Measurements from ENCODE around the gene ACLY.
"Not testable (repeated sequence)": the region's sequence is repeated elsewhere in the genome, so short reads cannot be mapped to it uniquely, and the experiment has no call there.

Gene ACLY

GRCh38 chr17:41835214-41835799 is 83.4 kb downstream of the ACLY start:
- peaks cover 43 to 44% of the 10 kb centered on the region in 2 experiments for H3K36me3 ChIP-seq (ENCODE audit: control insufficient read depth in 2 of 2, insufficient read depth in 1 of 2, low read length in 2 of 2)
- POLR2A ChIA-PET, result interaction anchor here (0.5 to 2.8 kb wide), 11 partner anchors 9 to 182 kb away, joined by 3 to 25 read pairs (median 5); partner anchors contain the start of genes ACLY, DNAJC7, EIF1 and FKBP10
- peak overlapping the region; percentile 95 for H3K4me3 ChIP-seq (ENCODE audit: low read depth, low read length)
- TF ChIP-seq ZNF701 (tag by site-specific recombination; IDR thresholded peaks at IDR 0.05) (no peak), ZBTB17 (tag by site-specific recombination; IDR thresholded peaks at IDR 0.05) (peak; percentile 33; the same call in 1 of the 2 replicates), WT1 (tag by site-specific recombination; IDR thresholded peaks at IDR 0.05) (no peak), ZNF138 (tag by site-specific recombination; IDR thresholded peaks at IDR 0.05; ENCODE audit: borderline replicate concordance) (no peak), ZNF335 (tag by site-specific recombination; conservative IDR thresholded peaks at IDR 0.05) (peak; percentile 96), ZBTB20 (tag by site-specific recombination; IDR thresholded peaks at IDR 0.05) (no peak), KLF17 (tag by site-specific recombination; IDR thresholded peaks at IDR 0.05) (no peak), ZNF707 (tag by site-specific recombination; IDR thresholded peaks at IDR 0.05) (no peak), KLF10 (tag by site-specific recombination; IDR thresholded peaks at IDR 0.05) (0 out of 2 replicates have a peak, but pooled peaks have one; percentile 20)
- peaks cover 4% of the 10 kb centered on the region for H3K4me1 ChIP-seq (ENCODE audit: control insufficient read depth, insufficient read depth, low read length)
- CTCF ChIA-PET, result interaction anchor here (0.6 to 1.8 kb wide), 10 partner anchors 16 to 1418 kb away, joined by 3 to 7 read pairs (median 3); partner anchors contain the start of genes P3H4 and TOP2A
- H3K27ac ChIP-seq (ENCODE audit: extremely low read depth, low read depth, low read length), result peak overlapping the region; percentile 87
- H3K9me3 ChIP-seq (ENCODE audit: control insufficient read depth, insufficient read depth, low read depth, low read length), result no peaks in the 10 kb centered on the region

GRCh38 chr17:41829961-41830360 is 88.8 kb downstream of the ACLY start:
- not testable (repeated sequence) for H3K4me1 ChIP-seq (ENCODE audit: control insufficient read depth, insufficient read depth, low read length); H3K27ac ChIP-seq (ENCODE audit: extremely low read depth, low read depth, low read length); H3K9me3 ChIP-seq (ENCODE audit: control insufficient read depth, insufficient read depth, low read depth, low read length); H3K4me3 ChIP-seq (ENCODE audit: low read depth, low read length)
- CTCF ChIA-PET, result interaction anchor here (0.6 to 1.2 kb wide), 4 partner anchors 18 to 690 kb away, joined by 3 to 5 read pairs (median 3); partner anchors contain the start of gene P3H4
- H3K36me3 ChIP-seq (ENCODE audit: control insufficient read depth in 2 of 2, insufficient read depth in 1 of 2, low read length in 2 of 2), result peaks cover 82 to 93% of the 10 kb centered on the region in 2 experiments
- POLR2A ChIA-PET, result interaction anchor here (0.6 to 1.5 kb wide), 6 partner anchors 10 to 98 kb away, joined by 3 to 7 read pairs (median 3); no protein-coding TSS in a partner anchor

- CTCF ChIA-PET, result interaction anchor here (1.2 to 1.4 kb wide), 3 partner anchors 15 to 61 kb away, joined by 3 to 6 read pairs (median 4); no protein-coding TSS in a partner anchor
- H3K27ac ChIP-seq (ENCODE audit: extremely low read depth, low read depth, low read length), result no peak overlapping the region
- peaks cover 40 to 90% of the 10 kb centered on the region in 2 experiments for H3K36me3 ChIP-seq (ENCODE audit: control insufficient read depth in 2 of 2, insufficient read depth in 1 of 2, low read length in 2 of 2)
- POLR2A ChIA-PET, result interaction anchor here (0.7 to 2.9 kb wide), 5 partner anchors 10 to 92 kb away, joined by 3 to 10 read pairs (median 5); partner anchors contain the start of genes KLHL10 and P3H4
- no peaks in the 10 kb centered on the region for H3K4me1 ChIP-seq (ENCODE audit: control insufficient read depth, insufficient read depth, low read length)
- no peaks in the 10 kb centered on the region for H3K9me3 ChIP-seq (ENCODE audit: control insufficient read depth, insufficient read depth, low read depth, low read length)
- H3K4me3 ChIP-seq (ENCODE audit: low read depth, low read length), result no peak overlapping the region
- no peak for TF ChIP-seq ZNF664 (tag by site-specific recombination; IDR thresholded peaks at IDR 0.05)
- no peak for TF ChIP-seq AEBP2 (tag by site-specific recombination; IDR thresholded peaks at IDR 0.05; ENCODE audit: borderline replicate concordance)
- TF ChIP-seq ZNF561 (tag by site-specific recombination; IDR thresholded peaks at IDR 0.05; ENCODE audit: borderline replicate concordance), result no peak
- no peak for TF ChIP-seq ZNF624 (tag by site-specific recombination; IDR thresholded peaks at IDR 0.05)
- TF ChIP-seq ZSCAN4 (tag by site-specific recombination; IDR thresholded peaks at IDR 0.05), result no peak
- no peak for TF ChIP-seq SP7 (tag by site-specific recombination; IDR thresholded peaks at IDR 0.05)
- no peak for TF ChIP-seq ZNF274 (IDR thresholded peaks at IDR 0.05; ENCODE audit: low read length)
- TF ChIP-seq ZNF274 (tag by site-specific recombination; IDR thresholded peaks at IDR 0.05; ENCODE audit: borderline replicate concordance), result no peak
- no peak for TF ChIP-seq PATZ1 (tag by site-specific recombination; IDR thresholded peaks at IDR 0.05)
- no peak for TF ChIP-seq ZNF747 (tag by site-specific recombination; IDR thresholded peaks at IDR 0.05)
- TF ChIP-seq YY1 (tag by site-specific recombination; IDR thresholded peaks at IDR 0.05), result no peak
- no peak for TF ChIP-seq ZNF692 (tag by site-specific recombination; IDR thresholded peaks at IDR 0.05)
These were observed 93.4 kb downstream of the ACLY start for GRCh38 chr17:41825175-41825845.

Data from HEK293 (cell line).